Smooth muscle cell (in vitro differentiated cells): ENCODE measurements around the gene EGFLAM. TPM values are rescaled to one million over a fixed set of nuclear protein-coding genes. Genes with fewer than 3 reads are reported as not detected.

ENCODE experiments used
- DNase-seq: peaks from one replicate; lab custom pipeline; 2025; ENCODE audit not compliant: unreplicated experiment; lab: John Stamatoyannopoulos, UW
- H2AFZ ChIP-seq: fragments of 200-600 bp; sonication (generic); 2 replicates; pipeline ENCODE4 v1.6.0; 2016; ENCODE audit warnings: antibody characterized with exemption, low read depth, mild to moderate bottlenecking
- H3F3A ChIP-seq: fragments of 200-600 bp; sonication (generic); 2 replicates; pipeline ENCODE4 v1.6.0; 2017; ENCODE audit warnings: antibody characterized with exemption, low read depth
- H3K27ac ChIP-seq: fragments of 200-600 bp; sonication (generic); 2 replicates; pipeline ENCODE4 v1.5.1; 2016; ENCODE audit warnings: low read depth, mild to moderate bottlenecking
- H3K27me3 ChIP-seq: fragments of 200-600 bp; sonication (generic); 2 replicates; pipeline ENCODE4 v1.6.1; 2016; ENCODE audit warnings: low read depth, mild to moderate bottlenecking
- H3K36me3 ChIP-seq: fragments of 200-600 bp; sonication (generic); 2 replicates; pipeline ENCODE4 v1.5.1; 2016; ENCODE audit warnings: low read depth
- H3K4me1 ChIP-seq: fragments of 200-600 bp; sonication (generic); 2 replicates; pipeline ENCODE4 v1.5.1; 2016; ENCODE audit warnings: low read depth
- H3K4me2 ChIP-seq: fragments of 200-600 bp; sonication (generic); 2 replicates; pipeline ENCODE4 v1.6.0; 2016; ENCODE audit warnings: mild to moderate bottlenecking
- H3K4me3 ChIP-seq: fragments of 200-600 bp; sonication (generic); 2 replicates; pipeline ENCODE4 v1.5.1; 2016; ENCODE audit warnings: mild to moderate bottlenecking
- H3K79me2 ChIP-seq: fragments of 200-600 bp; sonication (generic); 2 replicates; pipeline ENCODE4 v1.6.0; 2016; ENCODE audit warnings: low read depth, mild to moderate bottlenecking
- H3K9ac ChIP-seq: fragments of 200-600 bp; sonication (generic); 2 replicates; pipeline ENCODE4 v1.6.0; 2016; ENCODE audit warnings: low read depth
- H3K9me3 ChIP-seq: fragments of 200-600 bp; sonication (generic); replicated peaks from 2 replicates; pipeline ENCODE4 v1.5.1; 2016; ENCODE audit warnings: low read depth
- H4K20me1 ChIP-seq: fragments of 200-600 bp; sonication (generic); 2 replicates; pipeline ENCODE4 v1.6.0; 2016; ENCODE audit warnings: low read depth
- WGBS: methylation state at CpG from one replicate; pipeline ENCODE4 v1.1.7; 2016; ENCODE audit warnings: low lambda C conversion rate; 5-methylcytosine and 5-hydroxymethylcytosine counted together
- polyA plus RNA-seq: library from polyadenylated mRNA; unstranded; fragments of >200 nt; fragmentation: Nextera tagmentation; extraction: Ambion mirVana; gene quantifications from 2 replicates; pipeline ENCODE4 v1.2.1, GENCODE V29; 2016
- total RNA-seq: library from RNA; depleted of rRNA; stranded (reverse); fragments of >200 nt; gene quantifications from 2 replicates; pipeline ENCODE4 v1.2.3, GENCODE V29; 2014
- TF ChIP-seq, protein P1 (sequence below): fragments of 200-600 bp; sonication (generic); IDR thresholded peaks from 2 replicates; pipeline ENCODE4 v1.5.1; 2017; ENCODE audit warnings: borderline replicate concordance, mild to moderate bottlenecking, antibody characterized with exemption; ENCODE audit not compliant: insufficient read depth, poor library complexity, severe bottlenecking

Gene EGFLAM
- total and polyA plus RNA-seq, 2 experiments from 2014 or later = 103 to 194 TPM

GRCh38 chr5:38452201-38452600, 193.8 kb downstream of the EGFLAM start:
- Histone ChIP-seq H3K27ac (no peak overlapping the region), H3K36me3 (no peaks in the 10 kb centered on the region), H3K4me1 (no peaks in the 10 kb centered on the region), H3F3A (no peaks in the 10 kb centered on the region), H3K4me3 (no peak overlapping the region), H3K9me3 (no peaks in the 10 kb centered on the region), H3K9ac (no peak overlapping the region), H4K20me1 (no peaks in the 10 kb centered on the region), H3K4me2 (no peak overlapping the region), H2AFZ (no peak overlapping the region), H3K79me2 (no peaks in the 10 kb centered on the region), H3K27me3 (no peaks in the 10 kb centered on the region)
- 87% methylated on average over 4 of the region's 4 CpGs for WGBS
- no peak for DNase-seq
- TF ChIP-seq, protein P1, sequence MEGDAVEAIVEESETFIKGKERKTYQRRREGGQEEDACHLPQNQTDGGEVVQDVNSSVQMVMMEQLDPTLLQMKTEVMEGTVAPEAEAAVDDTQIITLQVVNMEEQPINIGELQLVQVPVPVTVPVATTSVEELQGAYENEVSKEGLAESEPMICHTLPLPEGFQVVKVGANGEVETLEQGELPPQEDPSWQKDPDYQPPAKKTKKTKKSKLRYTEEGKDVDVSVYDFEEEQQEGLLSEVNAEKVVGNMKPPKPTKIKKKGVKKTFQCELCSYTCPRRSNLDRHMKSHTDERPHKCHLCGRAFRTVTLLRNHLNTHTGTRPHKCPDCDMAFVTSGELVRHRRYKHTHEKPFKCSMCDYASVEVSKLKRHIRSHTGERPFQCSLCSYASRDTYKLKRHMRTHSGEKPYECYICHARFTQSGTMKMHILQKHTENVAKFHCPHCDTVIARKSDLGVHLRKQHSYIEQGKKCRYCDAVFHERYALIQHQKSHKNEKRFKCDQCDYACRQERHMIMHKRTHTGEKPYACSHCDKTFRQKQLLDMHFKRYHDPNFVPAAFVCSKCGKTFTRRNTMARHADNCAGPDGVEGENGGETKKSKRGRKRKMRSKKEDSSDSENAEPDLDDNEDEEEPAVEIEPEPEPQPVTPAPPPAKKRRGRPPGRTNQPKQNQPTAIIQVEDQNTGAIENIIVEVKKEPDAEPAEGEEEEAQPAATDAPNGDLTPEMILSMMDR = no peak

DNA sequence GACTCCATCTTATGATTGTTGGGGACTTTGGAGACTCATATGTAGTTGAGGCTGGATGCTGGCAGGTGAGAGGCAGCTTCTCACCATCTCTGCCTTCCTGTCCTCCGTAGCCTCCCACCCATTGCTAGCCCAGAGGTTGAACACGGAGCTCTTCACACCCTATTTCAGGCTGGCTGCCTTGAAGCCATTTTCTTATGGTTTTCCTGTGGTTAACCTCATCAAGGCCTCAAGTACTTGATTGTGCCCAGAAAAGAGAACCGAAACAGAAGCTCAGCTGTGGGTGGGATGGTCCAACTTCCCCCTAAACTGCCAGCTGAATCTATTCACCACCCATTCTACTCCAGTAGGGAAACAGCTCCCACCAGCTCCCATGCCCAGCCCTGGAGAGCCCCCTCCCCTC, 195.1 kb downstream of the EGFLAM start:
- H3K27ac ChIP-seq = no peak overlapping the region
- 75% methylated on average over 3 of the region's 3 CpGs for WGBS

GRCh38 chr5:38453921-38454320, 195.6 kb downstream of the EGFLAM start:
- no peaks in the 10 kb centered on the region for H4K20me1 ChIP-seq
- H3K4me2 ChIP-seq = no peak overlapping the region
- no peaks in the 10 kb centered on the region for H3K79me2 ChIP-seq
- no peak overlapping the region for H3K9ac ChIP-seq
- WGBS = 95% methylated on average over 11 of the region's 11 CpGs
- no peak overlapping the region for H3K4me3 ChIP-seq
- H2AFZ ChIP-seq = no peak overlapping the region
- no peaks in the 10 kb centered on the region for H3K9me3 ChIP-seq
- H3K4me1 ChIP-seq = no peaks in the 10 kb centered on the region
- TF ChIP-seq, protein P1 = no peak
- DNase-seq = no peak
- no peaks in the 10 kb centered on the region for H3K36me3 ChIP-seq
- H3K27ac ChIP-seq = no peak overlapping the region
- no peaks in the 10 kb centered on the region for H3F3A ChIP-seq
- H3K27me3 ChIP-seq = no peaks in the 10 kb centered on the region

More for the DNA sequence above, 195.1 kb downstream of the EGFLAM start:
- DNase-seq = no peak
- Histone ChIP-seq H3K4me3 (no peak overlapping the region), H3K79me2 (no peaks in the 10 kb centered on the region), H3K27me3 (no peaks in the 10 kb centered on the region), H3K9ac (no peak overlapping the region), H3K9me3 (no peaks in the 10 kb centered on the region), H3F3A (no peaks in the 10 kb centered on the region), H3K4me2 (no peak overlapping the region), H2AFZ (no peak overlapping the region), H3K36me3 (no peaks in the 10 kb centered on the region), H3K4me1 (no peaks in the 10 kb centered on the region), H4K20me1 (no peaks in the 10 kb centered on the region)
- TF ChIP-seq, protein P1 = no peak

DNA sequence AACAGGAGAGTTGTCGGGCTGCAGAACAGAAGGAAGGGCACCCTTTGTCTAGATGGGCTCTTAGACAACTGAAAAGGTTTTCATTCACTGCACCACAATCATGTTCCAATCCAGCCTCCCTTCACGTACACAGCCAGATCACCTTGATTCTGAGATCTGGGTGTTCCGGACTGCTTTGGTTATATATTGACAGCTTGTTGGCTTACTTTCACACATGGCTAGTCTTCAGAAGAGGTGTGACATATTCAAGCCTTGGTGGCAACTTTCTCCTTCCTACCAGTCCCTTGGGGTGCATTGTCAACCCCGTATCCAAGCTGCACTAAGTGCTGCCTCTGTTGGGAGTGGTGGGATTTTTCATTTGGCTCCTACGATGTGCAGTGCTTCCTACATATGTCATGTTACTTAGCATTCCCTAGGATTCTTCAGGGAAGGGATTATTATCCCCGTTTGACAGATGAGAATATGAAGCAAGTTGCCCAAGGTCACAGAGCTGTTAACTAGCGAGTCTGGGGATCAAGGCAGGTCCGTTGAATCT, 197.5 kb downstream of the EGFLAM start:
- H3K4me2 ChIP-seq = no peak overlapping the region
- no peak overlapping the region for H3K4me3 ChIP-seq
- H3K36me3 ChIP-seq = no peaks in the 10 kb centered on the region
- no peak for DNase-seq
- WGBS = 94% methylated on average over 8 of the region's 8 CpGs
- no peaks in the 10 kb centered on the region for H4K20me1 ChIP-seq
- no peak overlapping the region for H3K27ac ChIP-seq
- peaks cover 8% of the 10 kb centered on the region for H3F3A ChIP-seq
- H3K27me3 ChIP-seq = no peaks in the 10 kb centered on the region
- no peaks in the 10 kb centered on the region for H3K4me1 ChIP-seq
- TF ChIP-seq, protein P1 = no peak
- no peaks in the 10 kb centered on the region for H3K79me2 ChIP-seq
- H2AFZ ChIP-seq = no peak overlapping the region
- no peaks in the 10 kb centered on the region for H3K9me3 ChIP-seq
- H3K9ac ChIP-seq = no peak overlapping the region
